Astrocyte of the cerebellum (primary cell): Measurements from ENCODE around the gene MED7.

ENCODE experiments used
- DNase-seq: peaks from one replicate; pipeline ENCODE4 v3.0.0-alpha.2; 2011; ENCODE audit warnings: low read depth
- H3K4me3 ChIP-seq: 2 replicates; pipeline ENCODE4 v1.5.1; 2011; ENCODE audit warnings: mild to moderate bottlenecking, low read depth, low read length, moderate library complexity
- in situ Hi-C: cut with HindIII; loops from 2 replicates; pipeline ENCODE4 v1.10.0; 2017; ENCODE audit warnings: low sequenced_read_pairs
- TF ChIP-seq, protein P1 (sequence below): IDR thresholded peaks from 2 replicates; pipeline ENCODE4 v1.5.1; 2012; ENCODE audit warnings: low read length, low read depth, moderate library complexity, mild to moderate bottlenecking; ENCODE audit errors: missing control alignments

MED7 gene

DNA sequence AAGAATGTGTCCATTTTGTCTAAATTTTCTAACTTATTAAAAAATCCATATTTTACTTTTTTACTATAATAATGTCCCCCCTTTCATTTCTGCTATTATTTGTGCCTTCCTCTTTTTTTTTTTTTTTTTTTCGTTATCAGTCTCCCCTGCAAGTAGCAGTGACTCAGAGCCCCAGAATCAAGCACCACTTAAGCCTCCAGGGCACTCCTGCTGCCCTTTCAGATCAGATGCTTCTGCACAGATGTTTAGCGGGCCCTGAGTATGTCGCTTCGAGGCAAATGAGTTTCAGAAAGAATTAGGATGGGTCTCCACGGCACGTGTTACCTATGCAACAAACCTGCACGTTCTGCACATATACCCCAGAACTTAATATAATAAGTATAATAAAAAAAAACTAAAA, 11.7 kb downstream of the MED7 start:
- in situ Hi-C loops: no loop called here
- TF ChIP-seq, protein P1, sequence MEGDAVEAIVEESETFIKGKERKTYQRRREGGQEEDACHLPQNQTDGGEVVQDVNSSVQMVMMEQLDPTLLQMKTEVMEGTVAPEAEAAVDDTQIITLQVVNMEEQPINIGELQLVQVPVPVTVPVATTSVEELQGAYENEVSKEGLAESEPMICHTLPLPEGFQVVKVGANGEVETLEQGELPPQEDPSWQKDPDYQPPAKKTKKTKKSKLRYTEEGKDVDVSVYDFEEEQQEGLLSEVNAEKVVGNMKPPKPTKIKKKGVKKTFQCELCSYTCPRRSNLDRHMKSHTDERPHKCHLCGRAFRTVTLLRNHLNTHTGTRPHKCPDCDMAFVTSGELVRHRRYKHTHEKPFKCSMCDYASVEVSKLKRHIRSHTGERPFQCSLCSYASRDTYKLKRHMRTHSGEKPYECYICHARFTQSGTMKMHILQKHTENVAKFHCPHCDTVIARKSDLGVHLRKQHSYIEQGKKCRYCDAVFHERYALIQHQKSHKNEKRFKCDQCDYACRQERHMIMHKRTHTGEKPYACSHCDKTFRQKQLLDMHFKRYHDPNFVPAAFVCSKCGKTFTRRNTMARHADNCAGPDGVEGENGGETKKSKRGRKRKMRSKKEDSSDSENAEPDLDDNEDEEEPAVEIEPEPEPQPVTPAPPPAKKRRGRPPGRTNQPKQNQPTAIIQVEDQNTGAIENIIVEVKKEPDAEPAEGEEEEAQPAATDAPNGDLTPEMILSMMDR: no peak
- H3K4me3 ChIP-seq: no peak overlapping the region
- DNase-seq: no peak

DNA sequence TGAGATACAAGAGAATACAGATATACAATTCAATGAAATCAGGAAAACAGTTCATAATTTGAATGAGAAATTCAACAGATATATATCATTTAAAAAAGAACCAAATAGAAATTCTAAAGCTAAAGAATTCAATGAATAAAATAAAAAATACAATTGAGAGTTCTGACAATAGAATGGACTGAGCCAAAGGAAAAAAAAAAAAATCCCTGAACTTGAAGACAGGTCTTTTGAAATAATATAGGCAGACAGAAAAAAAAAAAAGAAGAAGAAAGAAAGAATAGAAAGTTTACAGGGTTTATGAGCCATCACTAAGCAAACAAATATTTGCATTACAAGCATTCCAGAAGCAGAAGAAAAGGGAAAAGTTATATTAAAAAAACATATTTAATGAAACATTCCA, 21.0 kb downstream of the MED7 start:
- no peak overlapping the region for H3K4me3 ChIP-seq
- TF ChIP-seq, protein P1: no peak
- in situ Hi-C loops: no loop called here
- DNase-seq: no peak

DNA sequence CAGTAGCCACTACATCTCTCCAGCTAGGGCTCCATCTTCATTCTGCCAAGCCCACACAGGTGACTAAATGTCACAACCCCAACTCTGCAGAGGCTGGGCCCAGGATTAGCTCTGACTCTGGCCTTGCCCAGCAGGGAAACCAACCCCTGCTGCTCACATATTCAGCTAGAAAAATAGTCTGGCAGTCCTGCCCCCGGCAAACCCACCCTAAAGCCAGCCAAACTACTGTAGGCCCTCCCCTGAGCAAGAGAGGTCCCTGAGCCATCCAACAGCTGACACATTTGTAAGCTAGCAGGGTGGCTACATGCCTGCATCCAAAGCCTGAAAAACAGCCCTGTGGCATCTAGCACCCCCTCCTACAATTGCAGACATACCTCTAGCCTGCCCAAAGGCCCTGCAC, 22.6 kb downstream of the MED7 start:
- TF ChIP-seq, protein P1: no peak

DNA sequence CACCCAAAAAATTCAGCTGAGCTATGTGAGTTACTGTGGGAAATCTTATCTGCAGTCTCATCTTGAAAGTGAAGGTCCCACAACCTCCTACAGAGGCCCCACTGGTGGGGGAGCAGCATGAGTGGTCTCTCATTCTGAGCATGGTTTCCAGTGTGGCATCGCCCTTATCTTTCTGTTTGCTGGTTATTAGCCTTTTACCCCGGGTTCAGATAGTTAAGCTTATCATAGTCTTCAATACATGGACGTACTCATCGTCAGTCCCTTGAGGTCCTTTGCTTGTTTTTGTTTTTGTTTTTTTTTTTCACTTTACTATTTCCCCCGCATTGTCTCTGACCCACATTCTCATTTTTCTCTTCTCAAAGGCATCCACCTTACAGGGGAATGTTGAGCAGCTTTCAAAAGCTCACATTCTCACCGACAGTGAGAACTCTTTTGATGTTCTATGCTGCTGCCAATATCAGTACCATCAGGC, 26.1 kb downstream of the MED7 start:
- no peak for DNase-seq
- no peak overlapping the region for H3K4me3 ChIP-seq
- TF ChIP-seq, protein P1: no peak
- in situ Hi-C loops: no loop called here

More for the DNA sequence above, 22.6 kb downstream of the MED7 start:
- DNase-seq: no peak
- no peak overlapping the region for H3K4me3 ChIP-seq
- in situ Hi-C loops: no loop called here

DNA sequence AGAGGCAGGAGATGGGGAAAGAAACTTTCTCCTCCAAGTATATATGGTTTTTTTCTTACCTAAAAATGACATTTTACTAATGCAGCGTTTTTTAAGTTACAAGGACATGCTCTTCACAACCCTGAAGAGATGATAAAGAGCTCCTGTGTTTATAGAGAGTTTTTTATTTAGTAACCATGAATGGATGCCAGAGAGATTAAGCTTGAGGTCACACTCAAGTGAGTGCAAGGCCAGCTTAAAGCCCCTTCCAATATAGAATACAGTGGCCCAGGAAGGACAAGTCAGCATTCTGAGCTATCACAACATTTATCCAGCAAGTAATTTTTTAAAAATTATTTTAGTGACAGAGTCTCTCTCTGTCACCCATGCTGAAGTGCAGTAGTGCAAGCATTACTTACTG, 27.2 kb downstream of the MED7 start:
- TF ChIP-seq, protein P1: no peak
- in situ Hi-C loops: no loop called here
- no peak overlapping the region for H3K4me3 ChIP-seq
- no peak for DNase-seq

DNA sequence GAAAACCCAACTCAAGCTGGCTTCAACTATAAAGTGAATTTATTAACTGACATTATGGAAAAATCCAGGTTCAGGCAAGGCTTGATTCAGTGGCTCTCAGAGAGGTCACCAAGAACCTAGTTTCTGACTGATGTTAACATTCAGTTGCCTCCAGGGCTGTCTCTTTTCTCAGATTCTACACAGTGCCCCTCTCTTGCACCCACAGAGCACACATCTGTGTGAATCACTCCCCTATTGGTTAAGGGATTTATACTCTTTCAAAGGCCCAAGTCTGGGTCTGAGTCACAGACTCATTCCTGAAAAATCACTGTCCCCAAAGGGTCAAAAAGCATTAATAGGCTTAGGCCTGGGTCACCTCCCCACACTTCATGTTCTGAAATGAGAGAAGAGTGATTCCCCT, 27.7 kb downstream of the MED7 start:
- H3K4me3 ChIP-seq: no peak overlapping the region
- in situ Hi-C loops: no loop called here
- no peak for DNase-seq
- TF ChIP-seq, protein P1: no peak

DNA sequence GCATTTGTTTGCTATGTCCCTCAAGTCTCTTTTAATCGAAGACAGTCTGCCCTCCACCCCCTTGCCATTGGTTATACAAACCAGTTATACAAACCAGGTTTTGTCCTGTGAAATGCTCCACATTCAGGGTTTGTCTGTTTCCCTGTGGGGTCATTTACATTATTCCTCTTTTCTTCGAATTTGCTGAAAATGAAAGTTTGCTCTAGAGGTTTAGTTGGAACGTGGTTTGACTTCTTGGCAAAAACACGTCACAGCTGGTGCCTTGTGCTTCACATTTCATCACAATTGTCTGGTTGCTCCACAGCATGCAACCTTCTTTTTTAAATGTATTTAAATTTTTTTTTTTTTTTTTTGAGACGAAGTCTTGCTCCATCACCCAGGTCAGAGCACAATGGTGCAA, 29.7 kb downstream of the MED7 start:
- TF ChIP-seq, protein P1: no peak
- no peak for DNase-seq

More for the DNA sequence above, 29.7 kb downstream of the MED7 start:
- no peak overlapping the region for H3K4me3 ChIP-seq
- in situ Hi-C loops: no loop called here
